GM10266 (cell line): ENCODE results near the gene DCAF5.
"Not testable (repeated sequence)": the region's sequence is repeated elsewhere in the genome, so short reads cannot be mapped to it uniquely, and the experiment has no call there.

Experiments used
- DNase-seq: peaks from one replicate; pipeline ENCODE4 v3.0.0; 2012; ENCODE audit errors: extremely low spot score
- CTCF ChIP-seq: IDR thresholded peaks from 2 replicates; pipeline ENCODE4 v1.5.1; 2012; ENCODE audit warnings: mild to moderate bottlenecking, low read depth; ENCODE audit not compliant: control insufficient read depth, insufficient read depth; ENCODE audit errors: missing control alignments

DCAF5 gene

GRCh38 chr14:69181491-69181890 is 28.6 kb upstream of the DCAF5 start:
- no peak for TF ChIP-seq CTCF
- no peak for DNase-seq

GRCh38 chr14:69175130-69175529 is 22.2 kb upstream of the DCAF5 start:
- TF ChIP-seq CTCF = no peak
- DNase-seq = no peak

GRCh38 chr14:69171569-69171968 is 18.6 kb upstream of the DCAF5 start:
- DNase-seq = no peak
- no peak for TF ChIP-seq CTCF

GRCh38 chr14:69170839-69171238 is 17.9 kb upstream of the DCAF5 start:
- no peak for TF ChIP-seq CTCF

GRCh38 chr14:69165787-69166186 is 12.9 kb upstream of the DCAF5 start:
- not testable (repeated sequence) for DNase-seq

More at GRCh38 chr14:69170839-69171238, 17.9 kb upstream of the DCAF5 start:
- DNase-seq = no peak

GRCh38 chr14:69161590-69161989 is 8.7 kb upstream of the DCAF5 start:
- no peak for TF ChIP-seq CTCF
- no peak for DNase-seq

- no peak for DNase-seq
- TF ChIP-seq CTCF = no peak
Measured at GRCh38 chr14:69156224-69156623, 3.3 kb upstream of the DCAF5 start.

- no peak for TF ChIP-seq CTCF
- no peak for DNase-seq
Measured at GRCh38 chr14:69154779-69155178, 1.9 kb upstream of the DCAF5 start.
